ENCODE results near the gene MRPS11.
"Not testable (repeated sequence)": the region's sequence is repeated elsewhere in the genome, so short reads cannot be mapped to it uniquely, and the experiment has no call there.

MRPS11 gene

GRCh38 chr15:88454867-88455810, 12.4 kb upstream of the MRPS11 start:
- peak in 1 of 2 donors; percentile 9 for DNase-seq (ENCODE audit: extremely low read depth in 1 of 2, low read depth in 1 of 2)

DNA sequence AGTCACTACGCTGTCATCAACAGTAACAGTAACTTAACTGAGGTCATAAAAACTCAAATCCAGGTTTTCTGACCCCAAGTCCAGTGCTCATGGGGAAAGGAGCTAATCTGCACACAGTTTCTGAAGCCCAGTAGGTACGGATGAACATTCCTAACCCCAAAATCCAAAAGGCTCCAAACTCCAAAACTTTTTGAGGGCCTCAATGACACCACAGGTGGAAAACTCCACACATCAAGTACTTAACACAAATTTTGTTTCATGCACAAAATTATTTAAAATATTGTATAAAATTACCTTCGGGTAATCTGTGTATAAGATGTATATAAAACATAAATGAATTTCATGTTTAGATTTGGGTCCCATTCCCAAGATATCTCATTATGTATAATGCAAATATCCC, 10.8 kb upstream of the MRPS11 start:
- no peak for DNase-seq (ENCODE audit: extremely low read depth in 1 of 2, low read depth in 1 of 2)

GRCh38 chr15:88463870-88464532, 3.5 kb upstream of the MRPS11 start:
- no peak for DNase-seq (ENCODE audit: extremely low read depth in 1 of 2, low read depth in 1 of 2)

DNA sequence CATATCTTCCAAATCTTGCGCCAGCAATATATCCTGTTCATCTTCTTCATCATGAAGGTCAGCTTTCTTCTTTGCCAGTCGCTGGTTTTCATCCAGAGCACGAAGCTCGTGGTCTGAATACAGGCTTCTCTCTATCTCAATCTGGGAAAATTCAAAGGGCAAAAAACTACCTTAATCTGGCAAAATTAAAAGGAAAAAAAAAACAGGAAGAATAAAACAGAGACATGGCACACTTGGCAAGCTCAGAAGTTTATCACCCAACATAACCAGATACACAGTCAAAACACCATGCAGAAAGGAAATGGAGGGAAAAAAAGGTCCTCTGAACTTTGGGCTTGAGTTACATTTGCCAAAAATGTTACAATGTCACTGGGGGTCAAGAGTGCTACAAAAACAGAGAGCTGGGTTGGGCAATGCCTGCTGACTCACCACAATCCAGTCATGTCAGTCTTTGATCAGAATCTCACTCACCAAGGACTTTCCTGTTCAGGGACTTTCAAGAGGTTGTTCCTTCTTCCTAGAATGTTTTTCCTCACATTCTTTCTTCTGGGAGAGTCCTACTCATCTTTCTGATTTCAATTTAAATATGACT, 1.8 kb upstream of the MRPS11 start:
- DNase-seq (ENCODE audit: extremely low read depth in 1 of 2, low read depth in 1 of 2): peak in 1 of 2 donors; percentile 38

GRCh38 chr15:88467935-88468528, 524 bp downstream of the MRPS11 start:
- DNase-seq (ENCODE audit: extremely low read depth in 1 of 2, low read depth in 1 of 2): no peak

DNA sequence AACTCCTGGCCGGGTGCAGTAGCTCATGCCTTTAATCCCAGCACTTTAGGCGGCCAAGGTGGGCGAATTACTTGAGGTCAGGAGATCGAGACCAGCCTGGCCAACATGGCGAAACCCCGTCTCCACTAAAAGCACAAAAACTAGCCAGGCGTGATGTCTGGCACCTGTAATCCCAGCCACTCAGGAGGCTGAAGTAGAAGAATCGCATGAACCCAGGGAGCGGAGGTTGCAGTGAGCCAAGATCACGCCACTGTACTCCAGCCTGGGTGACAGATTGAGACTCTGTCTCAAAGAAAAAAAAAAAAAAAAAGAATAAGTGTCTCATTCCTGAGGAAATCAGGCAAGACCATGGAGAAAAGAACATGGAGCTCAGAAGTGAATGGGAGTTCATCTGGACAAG, 1.2 kb downstream of the MRPS11 start:
- not testable (repeated sequence) for DNase-seq (ENCODE audit: extremely low read depth in 1 of 2, low read depth in 1 of 2)

DNA sequence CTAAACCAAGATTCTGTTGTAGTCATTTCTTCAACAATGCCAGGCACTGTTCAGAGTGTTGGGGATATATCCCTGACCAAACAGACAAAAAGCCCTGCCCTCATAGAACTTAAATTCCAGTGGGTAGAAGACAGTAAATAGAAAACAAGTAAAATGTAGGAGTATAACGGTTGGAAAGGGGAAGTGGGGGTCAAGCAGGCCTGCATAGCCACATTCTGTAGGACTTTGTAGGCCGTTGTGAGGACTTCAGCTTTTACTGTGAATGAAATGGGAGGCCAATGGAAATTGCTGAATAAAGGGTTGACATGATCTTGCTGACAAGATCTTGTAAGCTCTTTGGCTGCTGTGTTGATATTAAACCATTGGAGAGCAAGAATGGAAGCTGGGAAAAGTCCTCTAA, 1.8 kb downstream of the MRPS11 start:
- DNase-seq (ENCODE audit: extremely low read depth in 1 of 2, low read depth in 1 of 2): no peak

GRCh38 chr15:88470625-88471372, 3.3 kb downstream of the MRPS11 start:
- DNase-seq (ENCODE audit: extremely low read depth in 1 of 2, low read depth in 1 of 2): no peak

GRCh38 chr15:88472225-88472624, 4.7 kb downstream of the MRPS11 start:
- no peak for DNase-seq (ENCODE audit: extremely low read depth in 1 of 2, low read depth in 1 of 2)

- DNase-seq (ENCODE audit: extremely low read depth in 1 of 2, low read depth in 1 of 2): not testable (repeated sequence)
These were observed 6.3 kb downstream of the MRPS11 start for GRCh38 chr15:88473661-88474293.

- DNase-seq (ENCODE audit: extremely low read depth in 1 of 2, low read depth in 1 of 2): no peak
These were observed 9.1 kb downstream of the MRPS11 start for GRCh38 chr15:88476635-88477060.

DNA sequence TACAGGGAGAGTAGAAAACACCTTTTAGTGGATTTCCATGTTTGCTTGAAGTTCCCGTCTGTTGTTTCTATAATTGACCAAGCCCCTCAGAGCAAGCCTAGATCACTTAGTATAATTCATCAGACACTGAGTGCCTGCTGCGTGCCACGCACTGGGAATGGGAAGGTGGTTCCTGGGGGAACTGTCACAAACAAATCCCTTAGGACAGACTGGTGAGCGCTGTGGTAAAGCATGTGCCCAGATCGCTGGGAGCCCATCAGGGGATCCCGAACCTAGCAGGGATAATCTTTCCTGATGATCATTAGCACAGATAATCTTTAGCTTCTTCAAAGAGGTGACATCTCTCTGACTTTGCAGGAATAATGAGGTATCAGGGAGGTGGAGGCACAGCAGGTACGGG, 9.6 kb downstream of the MRPS11 start:
- no peak for DNase-seq (ENCODE audit: extremely low read depth in 1 of 2, low read depth in 1 of 2)

GRCh38 chr15:88477904-88478303, 10.4 kb downstream of the MRPS11 start:
- no peak for DNase-seq (ENCODE audit: extremely low read depth in 1 of 2, low read depth in 1 of 2)

DNA sequence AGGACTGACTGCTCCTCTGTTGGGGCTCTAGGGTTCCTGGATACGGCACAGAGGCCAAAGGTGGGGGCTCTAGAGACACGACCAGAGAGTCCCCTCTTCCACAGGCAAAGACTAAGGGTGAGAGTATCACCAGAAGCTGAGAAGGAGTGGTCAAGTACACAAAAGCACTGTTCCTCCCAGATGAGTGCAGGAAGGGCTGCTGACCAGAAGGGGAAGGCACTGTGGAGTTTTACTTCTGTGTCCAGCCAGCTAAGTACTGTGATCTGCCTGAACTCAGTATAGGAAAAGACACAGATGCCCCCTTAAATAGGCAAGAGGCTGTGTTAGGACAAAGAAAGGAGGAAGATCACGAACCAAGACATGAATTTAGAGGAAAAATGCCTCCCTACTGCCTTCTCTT, 11.7 kb downstream of the MRPS11 start:
- DNase-seq (ENCODE audit: extremely low read depth in 1 of 2, low read depth in 1 of 2): no peak

- no peak for DNase-seq (ENCODE audit: extremely low read depth in 1 of 2, low read depth in 1 of 2)
These were observed 13.5 kb downstream of the MRPS11 start for GRCh38 chr15:88480981-88481380.

GRCh38 chr15:88482263-88482662, 14.8 kb downstream of the MRPS11 start:
- no peak for DNase-seq (ENCODE audit: extremely low read depth in 1 of 2, low read depth in 1 of 2)

- DNase-seq (ENCODE audit: extremely low read depth in 1 of 2, low read depth in 1 of 2): no peak
These were observed 17.3 kb downstream of the MRPS11 start for GRCh38 chr15:88484682-88485331.

- no peak for DNase-seq (ENCODE audit: extremely low read depth in 1 of 2, low read depth in 1 of 2)
These were observed 19.8 kb downstream of the MRPS11 start for GRCh38 chr15:88487178-88487795.
